GM21390 (cell line): ENCODE data around the gene CDH2.
"Not testable (repeated sequence)": the region's sequence is repeated elsewhere in the genome, so short reads cannot be mapped to it uniquely, and the experiment has no call there.

Experiments used
- ATAC-seq: cut with Tn5 transposase; IDR thresholded peaks from one replicate; pipeline ENCODE4 v1.9.1; 2021; ENCODE audit not compliant: unreplicated experiment

The CDH2 gene

GRCh38 chr18:27931535-27931934, 245.4 kb downstream of the CDH2 start:
- no peak for ATAC-seq

GRCh38 chr18:27922780-27923179, 254.2 kb downstream of the CDH2 start:
- ATAC-seq: no peak

- ATAC-seq: no peak
These were observed 254.8 kb downstream of the CDH2 start for GRCh38 chr18:27921904-27922751.

- ATAC-seq: no peak
These were observed 255.5 kb downstream of the CDH2 start for GRCh38 chr18:27921392-27921791.

- no peak for ATAC-seq
These were observed 256.1 kb downstream of the CDH2 start for GRCh38 chr18:27920836-27921235.

GRCh38 chr18:27906189-27906588, 270.7 kb downstream of the CDH2 start:
- not testable (repeated sequence) for ATAC-seq

GRCh38 chr18:27903906-27904305, 273.0 kb downstream of the CDH2 start:
- ATAC-seq: no peak

- ATAC-seq: no peak
These were observed 275.3 kb downstream of the CDH2 start for GRCh38 chr18:27901424-27902226.
